Measurements from ENCODE around the gene ZNF576. TPM values are rescaled to one million over a fixed set of nuclear protein-coding genes. Genes with fewer than 3 reads are reported as not detected.
"Not testable (repeated sequence)": the region's sequence is repeated elsewhere in the genome, so short reads cannot be mapped to it uniquely, and the experiment has no call there.

ZNF576 gene
- total RNA-seq, 1 experiment from 2014 or later: 18.4 TPM

- H3K9me3 Mint-ChIP-seq (ENCODE audit: unreplicated experiment): no peaks in the 10 kb centered on the region
- ChIA-PET POLR2A (interaction anchor here (1.0 to 1.3 kb wide), 2 partner anchors 14 to 38 kb away, joined by 5 read pairs; partner anchors contain the start of genes IRGQ, ZNF428 and ZNF576), CTCF (interaction anchor here (0.6 to 1.0 kb wide), 2 partner anchors 28 to 106 kb away, joined by 3 read pairs; no protein-coding TSS in a partner anchor)
- BruUV-seq (replicated peaks): no TSS peak
- H3K4me1 Mint-ChIP-seq (ENCODE audit: insufficient read depth, unreplicated experiment): peaks cover 11% of the 10 kb centered on the region
- H3K27ac Mint-ChIP-seq (ENCODE audit: low read depth, unreplicated experiment): no peak overlapping the region
- no peaks in the 10 kb centered on the region for H3K36me3 Mint-ChIP-seq (ENCODE audit: insufficient read depth, unreplicated experiment)
- intact Hi-C loops (cut with micrococcal nuclease): no loop called here
- no peak overlapping the region for H3K4me3 Mint-ChIP-seq (ENCODE audit: unreplicated experiment)
- no peak for DNase-seq (ENCODE audit: unreplicated experiment)
- H3K27me3 Mint-ChIP-seq (ENCODE audit: insufficient read depth, unreplicated experiment): peaks cover 17% of the 10 kb centered on the region
- no peak for TF ChIP-seq CTCF (IDR thresholded peaks at IDR 0.05; ENCODE audit: unreplicated experiment)
Measured at GRCh38 chr19:43634068-43634467, 37.7 kb downstream of the ZNF576 start.

- DNase-seq (ENCODE audit: unreplicated experiment): no peak
- no TSS peak for BruUV-seq (replicated peaks)
Measured at GRCh38 chr19:43634506-43634871, 38.1 kb downstream of the ZNF576 start.

GRCh38 chr19:43634872-43635560 is 38.6 kb downstream of the ZNF576 start:
- Mint-ChIP-seq H3K4me1 (ENCODE audit: insufficient read depth, unreplicated experiment) (peaks cover 14% of the 10 kb centered on the region), H3K4me3 (ENCODE audit: unreplicated experiment) (no peak overlapping the region), H3K27ac (ENCODE audit: low read depth, unreplicated experiment) (no peak overlapping the region), H3K27me3 (ENCODE audit: insufficient read depth, unreplicated experiment) (peaks cover 23% of the 10 kb centered on the region), H3K9me3 (ENCODE audit: unreplicated experiment) (no peaks in the 10 kb centered on the region), H3K36me3 (ENCODE audit: insufficient read depth, unreplicated experiment) (no peaks in the 10 kb centered on the region)
- no peak for DNase-seq (ENCODE audit: unreplicated experiment)
- ChIA-PET CTCF (interaction anchor here (0.6 to 1.0 kb wide), 2 partner anchors 27 to 585 kb away, joined by 3 read pairs; no protein-coding TSS in a partner anchor), POLR2A (no interaction called here)
- no peak for TF ChIP-seq CTCF (IDR thresholded peaks at IDR 0.05; ENCODE audit: unreplicated experiment)
- intact Hi-C loops (cut with micrococcal nuclease): no loop called here
- no TSS peak for BruUV-seq (replicated peaks)

More at GRCh38 chr19:43634506-43634871, 38.1 kb downstream of the ZNF576 start:
- ChIA-PET CTCF (interaction anchor here (0.6 to 1.0 kb wide), 3 partner anchors 28 to 584 kb away, joined by 3 read pairs; no protein-coding TSS in a partner anchor), POLR2A (interaction anchor here (1.0 to 1.3 kb wide), 2 partner anchors 15 to 38 kb away, joined by 5 read pairs; partner anchors contain the start of genes IRGQ, ZNF428 and ZNF576)
- H3K4me3 Mint-ChIP-seq (ENCODE audit: unreplicated experiment): no peak overlapping the region
- H3K27me3 Mint-ChIP-seq (ENCODE audit: insufficient read depth, unreplicated experiment): peaks cover 21% of the 10 kb centered on the region
- TF ChIP-seq CTCF (IDR thresholded peaks at IDR 0.05; ENCODE audit: unreplicated experiment): no peak
- H3K9me3 Mint-ChIP-seq (ENCODE audit: unreplicated experiment): no peaks in the 10 kb centered on the region
- intact Hi-C loops (cut with micrococcal nuclease): no loop called here
- H3K27ac Mint-ChIP-seq (ENCODE audit: low read depth, unreplicated experiment): no peak overlapping the region
- H3K4me1 Mint-ChIP-seq (ENCODE audit: insufficient read depth, unreplicated experiment): peaks cover 14% of the 10 kb centered on the region
- H3K36me3 Mint-ChIP-seq (ENCODE audit: insufficient read depth, unreplicated experiment): no peaks in the 10 kb centered on the region

GRCh38 chr19:43635561-43635940 is 39.2 kb downstream of the ZNF576 start:
- CTCF ChIA-PET: interaction anchor here (0.6 kb wide), 1 partner anchor 89 kb away, joined by 3 read pairs; no protein-coding TSS in a partner anchor
- POLR2A ChIA-PET; DNase-seq (ENCODE audit: unreplicated experiment); H3K27ac Mint-ChIP-seq (ENCODE audit: low read depth, unreplicated experiment); BruUV-seq (replicated peaks); H3K4me3 Mint-ChIP-seq (ENCODE audit: unreplicated experiment); intact Hi-C loops (cut with micrococcal nuclease); H3K9me3 Mint-ChIP-seq (ENCODE audit: unreplicated experiment); H3K36me3 Mint-ChIP-seq (ENCODE audit: insufficient read depth, unreplicated experiment): not testable (repeated sequence)
- Mint-ChIP-seq H3K27me3 (ENCODE audit: insufficient read depth, unreplicated experiment) (peaks cover 23% of the 10 kb centered on the region), H3K4me1 (ENCODE audit: insufficient read depth, unreplicated experiment) (peaks cover 19% of the 10 kb centered on the region)
